Uterus (tissue), 4 donors: Measurements from ENCODE around the gene DAPK3. TPM values are rescaled to one million over a fixed set of nuclear protein-coding genes. Genes with fewer than 3 reads are reported as not detected.
"Not testable (repeated sequence)": the region's sequence is repeated elsewhere in the genome, so short reads cannot be mapped to it uniquely, and the experiment has no call there.

Experiments
- DNase-seq, 2 donors: peaks; one replicate each; pipeline ENCODE4 v3.0.0-alpha.2; 2019 to 2020
- H3K27ac ChIP-seq, 2 donors: fragments of 200-600 bp; sonication (generic); 1 replicate in 1 of 2; 2 replicates in 1 of 2; pipeline ENCODE4 v1.5.1; 2016 to 2018
- H3K27me3 ChIP-seq, 2 donors: fragments of 200-600 bp; sonication (generic); one replicate each; pipeline ENCODE4 v1.5.1; 2018 to 2019; ENCODE audit warnings: control low read depth in 1 of 2
- H3K36me3 ChIP-seq, 2 donors: fragments of 200-600 bp; sonication (generic); one replicate each; pipeline ENCODE4 v1.5.1; 2019; ENCODE audit warnings: control low read depth in 1 of 2
- H3K4me1 ChIP-seq, 2 donors: fragments of 200-600 bp; sonication (generic); one replicate each; pipeline ENCODE4 v1.5.1; 2018 to 2019; ENCODE audit warnings: control low read depth in 1 of 2
- H3K4me3 ChIP-seq, 2 donors: fragments of 200-600 bp; sonication (generic); 1 replicate in 1 of 2; 2 replicates in 1 of 2; pipeline ENCODE4 v1.5.1; 2018 to 2019; ENCODE audit warnings: mild to moderate bottlenecking in 1 of 2
- H3K9me3 ChIP-seq, 2 donors: fragments of 200-600 bp; sonication (generic); one replicate each; pipeline ENCODE4 v1.5.1; 2019; ENCODE audit warnings: control low read depth in 1 of 2
- CTCF ChIP-seq, 4 experiments: fragments of 200-600 bp in 2 of 4; fragments of 450-650 bp in 2 of 4; sonication (generic) in 2 of 4; IDR thresholded peaks; one replicate each; pipeline ENCODE4 v1.5.1; 2016 to 2019; ENCODE audit warnings: antibody characterized with exemption in 4 of 4, mild to moderate bottlenecking in 2 of 4, moderate library complexity in 1 of 4
- POLR2A ChIP-seq, 2 donors: fragments of 450-650 bp; IDR thresholded peaks; one replicate each; pipeline ENCODE4 v1.6.1; 2016; ENCODE audit warnings: antibody characterized with exemption in 2 of 2, mild to moderate bottlenecking in 1 of 2, moderate library complexity in 1 of 2
- intact Hi-C: fragments of 100-400 bp; cut with DNase I; formaldehyde crosslinking; loops from one replicate; pipeline ENCODE4 v1.15.1; 2023; ENCODE audit warnings: low total_unique reads
- total RNA-seq, 4 donors: library from RNA; depleted of rRNA in 3 of 4; stranded (reverse); fragments of >200 nt in 3 of 4; gene quantifications; one replicate each; pipeline versions ENCODE4 v1.1.0 to v1.2.4, GENCODE V29; 2014 to 2023
- donor health status: DM: yes; HTN: yes; CAD: no.

Gene DAPK3
- total RNA-seq, 4 donors from 2014 or later = 7.1 to 119 (median 91.9) TPM

DNA sequence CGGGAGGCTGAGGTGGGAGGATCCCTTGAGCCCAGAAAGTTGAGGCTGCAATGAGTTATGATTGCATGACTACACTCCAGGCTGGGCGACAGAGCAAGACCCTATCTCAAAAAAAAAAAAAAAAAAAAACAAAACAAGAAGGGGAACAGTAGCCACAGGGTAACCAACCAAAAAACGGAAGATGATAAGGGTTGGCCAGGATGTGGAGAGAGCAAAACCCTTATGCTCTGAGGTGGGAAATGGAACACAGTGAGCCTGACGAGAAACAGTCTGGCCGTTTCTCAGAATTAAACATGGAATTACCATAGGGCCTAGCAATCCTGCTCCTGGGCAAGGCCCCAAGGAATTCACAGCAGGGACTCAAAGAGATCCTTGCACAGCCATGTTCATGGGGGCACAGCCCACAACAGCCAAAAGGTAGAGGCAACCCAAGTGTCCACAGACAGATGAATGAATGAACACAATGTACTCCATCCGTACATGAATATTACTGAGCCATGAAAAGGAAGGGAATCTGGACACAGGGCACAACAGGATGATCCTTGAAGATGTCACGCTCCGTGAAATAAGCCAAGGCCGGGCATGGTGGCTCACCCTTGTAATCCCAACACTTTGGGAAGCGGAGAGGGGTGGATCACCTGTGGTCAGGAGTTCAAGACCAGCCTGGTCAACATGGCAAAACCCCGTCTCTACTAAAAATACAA lies 26.7 kb downstream of the DAPK3 start:
- no peaks in the 10 kb centered on the region for H3K36me3 ChIP-seq
- H3K4me3 ChIP-seq = no peak overlapping the region
- intact Hi-C loops = no loop called here
- DNase-seq = no peak
- H3K4me1 ChIP-seq = no peaks in the 10 kb centered on the region
- no peaks in the 10 kb centered on the region for H3K9me3 ChIP-seq
- no peak for TF ChIP-seq CTCF (IDR thresholded peaks at IDR 0.05)
- no peak for TF ChIP-seq POLR2A (IDR thresholded peaks at IDR 0.05)
- no peak overlapping the region for H3K27ac ChIP-seq
- no peaks in the 10 kb centered on the region for H3K27me3 ChIP-seq

DNA sequence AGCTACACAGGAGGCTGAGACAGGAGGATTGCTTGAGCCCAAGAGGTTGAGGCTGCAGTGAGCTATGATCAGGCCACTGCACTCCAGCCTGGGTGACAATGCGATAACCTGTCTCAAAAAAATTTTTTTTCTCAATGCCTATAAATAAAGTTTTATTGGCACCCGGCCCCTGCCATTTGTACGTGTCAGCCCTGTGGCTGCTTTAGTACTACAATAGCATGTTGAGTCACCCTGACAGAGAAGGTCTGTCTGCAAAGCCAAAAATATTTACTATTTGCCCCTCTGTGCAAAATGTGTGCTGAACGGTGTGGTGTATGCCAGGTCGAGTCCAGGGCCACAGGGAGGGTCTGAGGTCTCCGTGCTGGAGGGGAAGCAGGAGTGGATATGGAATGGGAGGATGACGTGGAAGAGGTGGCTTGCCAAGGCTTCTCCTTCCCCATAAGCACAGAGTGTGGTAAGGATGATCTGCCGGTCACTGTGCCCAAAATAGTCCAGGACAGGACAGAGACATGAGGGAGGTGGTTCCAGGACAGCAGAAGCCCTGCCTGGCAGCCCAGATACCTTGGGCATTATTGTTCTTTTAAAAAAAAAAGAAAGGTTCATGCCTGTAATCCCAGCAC lies 28.0 kb downstream of the DAPK3 start:
- H3K27me3 ChIP-seq = no peaks in the 10 kb centered on the region
- no peak for TF ChIP-seq POLR2A (IDR thresholded peaks at IDR 0.05)
- no peak for TF ChIP-seq CTCF (IDR thresholded peaks at IDR 0.05)
- no peak overlapping the region for H3K27ac ChIP-seq
- no peak overlapping the region for H3K4me3 ChIP-seq
- H3K4me1 ChIP-seq = no peaks in the 10 kb centered on the region
- no peaks in the 10 kb centered on the region for H3K9me3 ChIP-seq
- intact Hi-C loops = no loop called here
- no peaks in the 10 kb centered on the region for H3K36me3 ChIP-seq
- DNase-seq = no peak

DNA sequence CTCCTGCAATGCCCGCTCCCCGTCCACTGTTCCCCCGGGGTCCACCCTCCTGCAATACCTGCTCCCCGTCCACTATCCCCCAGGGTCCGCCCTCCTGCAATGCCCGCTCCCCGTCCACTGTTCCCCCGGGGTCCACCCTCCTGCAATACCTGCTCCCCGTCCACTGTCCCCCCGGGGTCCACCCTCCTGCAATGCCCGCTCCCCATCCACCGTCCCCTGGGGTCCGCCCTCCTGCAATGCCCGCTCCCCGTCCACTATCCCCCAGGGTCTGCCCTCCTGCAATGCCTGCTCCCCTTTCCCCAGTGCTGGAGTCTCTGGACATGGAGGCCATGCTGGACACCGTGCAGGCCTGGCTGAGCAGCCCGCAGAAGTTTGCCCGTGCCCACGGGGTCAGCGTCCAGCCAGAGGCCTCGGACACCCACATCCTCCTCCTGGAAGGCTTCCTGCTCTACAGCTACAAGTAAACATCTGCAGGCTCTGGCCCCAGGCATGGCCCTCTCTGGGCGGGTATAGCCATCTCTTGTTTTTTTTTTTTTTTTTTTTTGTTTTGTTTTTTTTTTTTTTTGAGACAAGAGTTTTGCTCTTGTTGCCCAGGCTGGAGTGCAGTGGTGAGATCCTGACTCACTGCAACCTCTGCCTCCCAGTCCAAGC lies 32.5 kb downstream of the DAPK3 start:
- DNase-seq, H3K9me3 ChIP-seq, intact Hi-C loops, H3K27me3 ChIP-seq, H3K4me1 ChIP-seq, H3K27ac ChIP-seq, H3K4me3 ChIP-seq, H3K36me3 ChIP-seq: not testable (repeated sequence)

DNA sequence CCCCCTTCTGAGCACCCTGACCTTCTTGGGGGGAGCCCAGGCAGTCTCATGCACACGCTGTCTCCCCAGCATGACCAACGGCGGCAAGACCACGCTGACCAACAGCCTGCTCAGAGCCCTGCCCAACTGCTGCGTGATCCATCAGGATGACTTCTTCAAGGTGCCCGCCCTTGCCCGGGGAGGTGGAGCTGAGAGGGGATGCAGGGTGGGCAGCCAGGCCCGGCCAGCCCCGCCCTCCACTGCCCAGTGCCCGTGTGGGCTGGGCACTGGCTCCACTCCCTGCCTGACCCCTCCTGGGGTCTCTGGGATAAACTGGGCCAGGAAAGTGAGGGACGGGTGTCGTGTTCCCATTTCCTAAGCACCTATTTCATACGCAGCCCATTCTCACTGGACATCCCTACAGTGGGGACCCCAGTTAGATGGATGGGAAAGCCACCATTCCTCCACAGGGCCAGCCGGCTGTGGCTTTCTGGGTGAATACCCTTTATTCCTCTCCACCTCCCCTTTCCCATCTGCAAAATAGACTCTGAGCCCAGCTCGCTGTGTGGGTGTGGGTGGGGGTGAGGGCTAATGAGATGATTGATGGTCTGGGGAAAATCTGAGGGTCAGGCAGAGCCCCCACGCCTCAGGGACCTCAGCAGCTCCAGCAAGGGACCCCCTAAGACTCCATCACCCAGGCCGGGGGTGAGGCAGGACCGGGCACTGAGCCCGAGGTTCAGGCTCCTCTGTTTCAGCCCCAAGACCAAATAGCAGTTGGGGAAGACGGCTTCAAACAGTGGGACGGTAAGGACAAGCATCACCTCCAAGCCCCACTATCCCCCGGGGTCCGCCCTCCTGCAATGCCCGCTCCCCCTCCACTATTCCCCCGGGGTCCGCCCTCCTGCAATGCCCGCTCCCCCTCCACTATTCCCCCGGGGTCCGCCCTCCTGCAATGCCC lies 34.1 kb downstream of the DAPK3 start:
- intact Hi-C loops = no loop called here
- Histone ChIP-seq H3K36me3 (no peaks in the 10 kb centered on the region), H3K4me1 (no peaks in the 10 kb centered on the region), H3K9me3 (no peaks in the 10 kb centered on the region), H3K4me3 (no peak overlapping the region), H3K27ac (no peak overlapping the region), H3K27me3 (peaks cover 0 to 4% of the 10 kb centered on the region in 2 donors)
- TF ChIP-seq CTCF (IDR thresholded peaks at IDR 0.05) = no peak
- no peak for TF ChIP-seq POLR2A (IDR thresholded peaks at IDR 0.05)
- DNase-seq = no peak

- intact Hi-C loops = no loop called here
- H3K9me3 ChIP-seq = no peaks in the 10 kb centered on the region
- H3K36me3 ChIP-seq = no peaks in the 10 kb centered on the region
- TF ChIP-seq POLR2A (IDR thresholded peaks at IDR 0.05) = no peak
- H3K4me3 ChIP-seq = no peak within 1 kb of the TSS
- no peaks in the 10 kb centered on the region for H3K4me1 ChIP-seq
- DNase-seq = no peak
- no peak within 1 kb of the TSS for H3K27ac ChIP-seq
- peaks cover 0 to 4% of the 10 kb centered on the region in 2 donors for H3K27me3 ChIP-seq
Measured at GRCh38 chr19:3932931-3933810, 37.7 kb downstream of the DAPK3 start, which contains the start of gene NMRK2. Gene NMRK2 (plus strand): TSS chr19:3933069. CDS start chr19:3933672, 603 bp downstream.
